Measurements from ENCODE around the gene ZNF888. TPM values are rescaled to one million over a fixed set of nuclear protein-coding genes. Genes with fewer than 3 reads are reported as not detected.

Gene ZNF888
- total and polyA plus RNA-seq, 9 of the 15 experiments (the other 6 are each of a cell fraction or from before 2014, with no cell fraction given), result 1.6 to 13.3 (median 9.9) TPM

DNA sequence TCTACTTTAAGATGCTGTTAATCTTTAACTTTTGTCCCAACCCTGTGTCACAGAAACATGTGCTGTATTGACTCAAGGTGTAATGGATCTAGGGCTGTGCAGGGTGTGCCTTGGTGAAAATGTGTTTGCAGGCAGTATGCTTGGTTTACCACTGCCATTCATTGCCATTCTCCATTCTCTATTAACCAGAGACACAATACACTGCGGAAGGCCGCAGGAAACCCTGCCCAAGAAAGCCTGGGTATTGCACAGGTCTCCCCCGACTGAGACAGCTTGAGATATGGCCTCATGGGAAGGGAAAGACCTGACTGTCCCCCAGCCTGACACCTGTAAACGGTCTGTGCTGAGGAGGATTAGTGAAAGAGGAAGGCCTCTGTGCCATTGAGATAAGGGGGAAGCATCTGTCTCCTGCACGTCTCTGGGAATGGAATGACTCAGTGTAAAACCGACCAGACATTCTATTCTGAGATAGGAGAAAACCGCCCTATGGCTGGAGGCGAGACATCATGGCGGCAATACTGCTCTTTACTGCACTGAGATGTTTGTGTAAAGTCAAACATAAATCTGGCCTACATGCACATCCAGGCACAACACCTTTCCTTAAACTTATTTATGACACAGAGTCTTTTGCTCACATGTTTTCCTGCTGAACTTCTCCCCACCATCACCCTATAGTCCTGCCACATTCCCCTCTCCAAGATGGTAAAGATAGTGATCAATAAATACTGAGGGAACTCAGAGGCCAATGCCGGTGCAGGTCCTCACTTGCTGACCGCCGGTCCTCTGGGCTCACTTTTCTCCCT lies 13.1 kb upstream of the ZNF888 start (continued):
- TF ChIP-seq KDM2B (CRISPR knock-in tag; IDR thresholded peaks at IDR 0.05) (no peak), SAP30 (IDR thresholded peaks at IDR 0.05; ENCODE audit: borderline replicate concordance, insufficient read depth, low read depth, low read length, poor library complexity, severe bottlenecking) (no peak), SNRNP70 (optimal IDR thresholded peaks at IDR 0.05; ENCODE audit: low read depth, low read length) (no peak), SAFB (IDR thresholded peaks at IDR 0.05; ENCODE audit: borderline replicate concordance, low read depth, low read length) (no peak), ZNF699 (CRISPR knock-in tag; IDR thresholded peaks at IDR 0.05; ENCODE audit: insufficient replicate concordance) (no peak), NR4A1 (CRISPR knock-in tag; IDR thresholded peaks at IDR 0.05) (peak; percentile 50; the same call in 1 of the 2 replicates), NR4A1 (tag; IDR thresholded peaks at IDR 0.05) (peak; percentile 97), FIP1L1 (IDR thresholded peaks at IDR 0.05; ENCODE audit: low read depth, low read length, poor library complexity, severe bottlenecking) (no peak), ZNF280A (IDR thresholded peaks at IDR 0.05; ENCODE audit: low read depth, partially characterized antibody) (no peak), ZC3H11A (IDR thresholded peaks at IDR 0.05; ENCODE audit: low read depth, low read length) (0 out of 2 replicates have a peak, but pooled peaks have one; percentile 36), KAT7 (CRISPR knock-in tag; IDR thresholded peaks at IDR 0.05; ENCODE audit: borderline replicate concordance) (peak; percentile 53; the same call in 1 of the 2 replicates), MYNN (IDR thresholded peaks at IDR 0.05) (peak; percentile 92), MYNN (CRISPR knock-in tag; IDR thresholded peaks at IDR 0.05) (no peak), RUNX1 (IDR thresholded peaks at IDR 0.05; ENCODE audit: low read depth) (peak; percentile 40; the same call in 1 of the 2 replicates), ZBED1 (IDR thresholded peaks at IDR 0.05) (peak; percentile 92), NBN (IDR thresholded peaks at IDR 0.05; ENCODE audit: low read depth) (peak; percentile 92), STAT5A (IDR thresholded peaks at IDR 0.05; ENCODE audit: borderline replicate concordance, low read length) (peak; percentile 95), ZNF766 (CRISPR knock-in tag; conservative IDR thresholded peaks at IDR 0.05) (peak; percentile 97), MEF2A (IDR thresholded peaks at IDR 0.05; ENCODE audit: control insufficient read depth, low read depth, low read length) (peak; percentile 62; the same call in 1 of the 2 replicates), PHF20 (IDR thresholded peaks at IDR 0.05; ENCODE audit: partially characterized antibody) (no peak), EWSR1 (IDR thresholded peaks at IDR 0.05; ENCODE audit: borderline replicate concordance, low read depth, partially characterized antibody) (no peak), BACH1 (tag; IDR thresholded peaks at IDR 0.05) (peak; percentile 92), NCOR1 (IDR thresholded peaks at IDR 0.05) (peak; percentile 100), MXD1 (CRISPR knock-in tag; IDR thresholded peaks at IDR 0.05; ENCODE audit: borderline replicate concordance, poor library complexity, severe bottlenecking) (no peak)
- TF ChIP-seq, protein P1, sequence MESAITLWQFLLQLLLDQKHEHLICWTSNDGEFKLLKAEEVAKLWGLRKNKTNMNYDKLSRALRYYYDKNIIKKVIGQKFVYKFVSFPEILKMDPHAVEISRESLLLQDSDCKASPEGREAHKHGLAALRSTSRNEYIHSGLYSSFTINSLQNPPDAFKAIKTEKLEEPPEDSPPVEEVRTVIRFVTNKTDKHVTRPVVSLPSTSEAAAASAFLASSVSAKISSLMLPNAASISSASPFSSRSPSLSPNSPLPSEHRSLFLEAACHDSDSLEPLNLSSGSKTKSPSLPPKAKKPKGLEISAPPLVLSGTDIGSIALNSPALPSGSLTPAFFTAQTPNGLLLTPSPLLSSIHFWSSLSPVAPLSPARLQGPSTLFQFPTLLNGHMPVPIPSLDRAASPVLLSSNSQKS (CRISPR knock-in tag; IDR thresholded peaks at IDR 0.05), result no peak
